Measurements from ENCODE around the gene CPLX4.
A peak's percentile ranks its signal among the peaks of the same experiment; 100 is the strongest.
"Not testable (repeated sequence)": the region's sequence is repeated elsewhere in the genome, so short reads cannot be mapped to it uniquely, and the experiment has no call there.

The CPLX4 gene

GRCh38 chr18:59269563-59270119 is 48.8 kb downstream of the CPLX4 start:
- no peak for DNase-seq (ENCODE audit: low spot score)

GRCh38 chr18:59268721-59269562 is 49.5 kb downstream of the CPLX4 start:
- peak; percentile 94 for DNase-seq (ENCODE audit: low spot score)

GRCh38 chr18:59268127-59268720 is 50.2 kb downstream of the CPLX4 start:
- no peak for DNase-seq (ENCODE audit: low spot score)

GRCh38 chr18:59267503-59268126 is 50.8 kb downstream of the CPLX4 start:
- peak; percentile 67 for DNase-seq (ENCODE audit: low spot score)

- DNase-seq (ENCODE audit: low spot score) = no peak
Observed at GRCh38 chr18:59266886-59267502, 51.5 kb downstream of the CPLX4 start.

GRCh38 chr18:59266459-59266858 is 52.0 kb downstream of the CPLX4 start:
- DNase-seq (ENCODE audit: low spot score) = no peak

- no peak for DNase-seq (ENCODE audit: low spot score)
Observed at GRCh38 chr18:59265974-59266369, 52.5 kb downstream of the CPLX4 start.

GRCh38 chr18:59265246-59265973 is 53.0 kb downstream of the CPLX4 start:
- peak; percentile 71 for DNase-seq (ENCODE audit: low spot score)

- DNase-seq (ENCODE audit: low spot score) = no peak
Observed at GRCh38 chr18:59264651-59265245, 53.7 kb downstream of the CPLX4 start.

- DNase-seq (ENCODE audit: low spot score) = no peak
Observed at GRCh38 chr18:59264121-59264571, 54.3 kb downstream of the CPLX4 start.

- no peak for DNase-seq (ENCODE audit: low spot score)
Observed at GRCh38 chr18:59263661-59264060, 54.8 kb downstream of the CPLX4 start.

- not testable (repeated sequence) for DNase-seq (ENCODE audit: low spot score)
Observed at GRCh38 chr18:59262243-59262642, 56.2 kb downstream of the CPLX4 start.

GRCh38 chr18:59261842-59262241 is 56.6 kb downstream of the CPLX4 start:
- DNase-seq (ENCODE audit: low spot score) = not testable (repeated sequence)

- not testable (repeated sequence) for DNase-seq (ENCODE audit: low spot score)
Observed at GRCh38 chr18:59255491-59255890, 63.0 kb downstream of the CPLX4 start.

GRCh38 chr18:59249199-59249774 is 69.2 kb downstream of the CPLX4 start:
- DNase-seq (ENCODE audit: low spot score) = peak; percentile 77

- DNase-seq (ENCODE audit: low spot score) = no peak
Observed at GRCh38 chr18:59246796-59247195, 71.7 kb downstream of the CPLX4 start.

All from D341Med (cell line).